ENCODE results near the gene CAMK2B. TPM values are rescaled to one million over a fixed set of nuclear protein-coding genes. Genes with fewer than 3 reads are reported as not detected.

The CAMK2B gene
- polyA plus RNA-seq, 1 donor (not counting 4 experiments of a cell fraction or from before 2014, with no cell fraction given) = 0.25 TPM

DNA sequence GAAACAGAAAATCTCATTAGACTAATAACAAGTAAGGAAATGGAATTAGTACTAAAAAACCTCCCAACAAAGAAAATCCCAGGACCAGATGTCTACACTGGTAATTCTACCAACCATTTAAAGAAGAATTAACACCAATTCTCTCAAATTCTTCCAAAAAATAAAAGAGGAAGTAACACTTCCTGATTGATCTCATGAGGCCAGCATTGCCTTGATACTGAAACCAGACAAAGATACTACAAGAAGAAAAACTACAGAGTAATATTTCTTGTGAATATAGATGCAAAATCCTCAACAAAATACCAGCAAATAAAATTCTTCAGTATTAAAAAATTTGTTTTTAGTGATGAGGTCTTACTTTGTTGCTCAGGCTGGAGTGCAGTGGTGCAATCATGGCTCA, 157.5 kb downstream of the CAMK2B start:
- FAIRE-seq (no peak), DNase-seq (ENCODE audit: low read depth, low spot score) (no peak)
- dilution Hi-C loops (cut with MboI; ENCODE audit: extremely low pct_ligation_motif_present, low sequenced_read_pairs) = no loop called here
- TF ChIP-seq, protein P1, sequence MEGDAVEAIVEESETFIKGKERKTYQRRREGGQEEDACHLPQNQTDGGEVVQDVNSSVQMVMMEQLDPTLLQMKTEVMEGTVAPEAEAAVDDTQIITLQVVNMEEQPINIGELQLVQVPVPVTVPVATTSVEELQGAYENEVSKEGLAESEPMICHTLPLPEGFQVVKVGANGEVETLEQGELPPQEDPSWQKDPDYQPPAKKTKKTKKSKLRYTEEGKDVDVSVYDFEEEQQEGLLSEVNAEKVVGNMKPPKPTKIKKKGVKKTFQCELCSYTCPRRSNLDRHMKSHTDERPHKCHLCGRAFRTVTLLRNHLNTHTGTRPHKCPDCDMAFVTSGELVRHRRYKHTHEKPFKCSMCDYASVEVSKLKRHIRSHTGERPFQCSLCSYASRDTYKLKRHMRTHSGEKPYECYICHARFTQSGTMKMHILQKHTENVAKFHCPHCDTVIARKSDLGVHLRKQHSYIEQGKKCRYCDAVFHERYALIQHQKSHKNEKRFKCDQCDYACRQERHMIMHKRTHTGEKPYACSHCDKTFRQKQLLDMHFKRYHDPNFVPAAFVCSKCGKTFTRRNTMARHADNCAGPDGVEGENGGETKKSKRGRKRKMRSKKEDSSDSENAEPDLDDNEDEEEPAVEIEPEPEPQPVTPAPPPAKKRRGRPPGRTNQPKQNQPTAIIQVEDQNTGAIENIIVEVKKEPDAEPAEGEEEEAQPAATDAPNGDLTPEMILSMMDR (optimal IDR thresholded peaks at IDR 0.05 in 1 of 3, IDR thresholded peaks at IDR 0.05 in 1 of 3, conservative IDR thresholded peaks at IDR 0.05 in 1 of 3; ENCODE audit: extremely low read depth in 1 of 3, insufficient read depth in 2 of 3, low read length in 3 of 3) = no peak
- no peak for TF ChIP-seq EZH2 (IDR thresholded peaks at IDR 0.05; ENCODE audit: low read length)
- no peaks in the 10 kb centered on the region for H3K79me2 ChIP-seq (ENCODE audit: control insufficient read depth, insufficient read depth, low read length)
- peaks cover 10% of the 10 kb centered on the region for H3K4me1 ChIP-seq (ENCODE audit: control insufficient read depth, extremely low read depth, insufficient read depth, low read length)
- no peak overlapping the region for H3K4me3 ChIP-seq (ENCODE audit: control insufficient read depth in 2 of 3, extremely low read depth in 1 of 3, insufficient read depth in 2 of 3, low read depth in 1 of 3, low read length in 3 of 3)
- no peak overlapping the region for H3K9ac ChIP-seq (ENCODE audit: control insufficient read depth, extremely low read depth, insufficient read depth, low read length)
- no peak overlapping the region for H2AFZ ChIP-seq (ENCODE audit: control insufficient read depth, low read length)
- no peaks in the 10 kb centered on the region for H3K9me1 ChIP-seq (ENCODE audit: control insufficient read depth, extremely low read depth, insufficient read depth, low read length)
- H3K4me2 ChIP-seq (ENCODE audit: control insufficient read depth, extremely low read depth, insufficient read depth, low read depth, low read length) = no peak overlapping the region
- H3K9me3 ChIP-seq (ENCODE audit: control insufficient read depth, low read depth, low read length) = no peaks in the 10 kb centered on the region
- no peaks in the 10 kb centered on the region for H4K20me1 ChIP-seq (ENCODE audit: control insufficient read depth, extremely low read depth, insufficient read depth, low read length)
- H3K36me3 ChIP-seq (ENCODE audit: control insufficient read depth in 2 of 2, extremely low read depth in 1 of 2, insufficient read depth in 2 of 2, low read length in 2 of 2) = no peaks in the 10 kb centered on the region
- no peak overlapping the region for H3K27ac ChIP-seq (ENCODE audit: control insufficient read depth, insufficient read depth, low read length)
- H3K27me3 ChIP-seq (ENCODE audit: control insufficient read depth, extremely low read depth, insufficient read depth, low read length) = no peaks in the 10 kb centered on the region

Other genes with a start within 250 kb of the CAMK2B start
- 4.7 to 5.9 TPM (median 4.8 TPM) in 3 replicates for gene POLM, start 243.1 kb downstream of the CAMK2B start, polyA plus RNA-seq
- gene AEBP1, start 221.2 kb downstream of the CAMK2B start, polyA plus RNA-seq = 0.03 to 0.18 TPM (median 0.03 TPM) in 3 replicates
- gene POLD2, start 202.0 kb downstream of the CAMK2B start, polyA plus RNA-seq = 140 to 158 TPM (median 152 TPM) in 3 replicates
- gene MYL7, start 184.3 kb downstream of the CAMK2B start, polyA plus RNA-seq = 0.19 to 2.9 TPM (median 0.59 TPM) in 3 replicates
- gene GCK, start 136.2 kb downstream of the CAMK2B start, polyA plus RNA-seq = 0.03 TPM in 1 of 3 replicates, not detected in the others
- gene YKT6, start 124.6 kb downstream of the CAMK2B start, polyA plus RNA-seq = 139 to 192 TPM (median 148 TPM) in 3 replicates
- 57.7 to 84.9 TPM (median 58.7 TPM) in 3 replicates for gene NUDCD3, start 165.1 kb upstream of the CAMK2B start, polyA plus RNA-seq
- 0.01 to 0.03 TPM in 2 of 3 replicates, not detected in the other for gene NPC1L1, start 215.7 kb upstream of the CAMK2B start, polyA plus RNA-seq
- gene DDX56, start 248.3 kb upstream of the CAMK2B start, polyA plus RNA-seq = 79.9 to 95.6 TPM (median 81.6 TPM) in 3 replicates